H1 (cell line): ENCODE results near the gene DOK3. TPM values are rescaled to one million over a fixed set of nuclear protein-coding genes. Genes with fewer than 3 reads are reported as not detected.
A peak's percentile ranks its signal among the peaks of the same experiment; 100 is the strongest.

Source experiments
- CTCF ChIA-PET: fragments of 300-600 bp; sonication (Branson Sonifier 250); formaldehyde crosslinking; loops from one replicate; lab custom pipeline; 2021; ENCODE audit not compliant: partially characterized antibody; lab: Charles Lee
- POLR2A ChIA-PET: fragments of 300-600 bp; sonication (Branson Sonifier 250); formaldehyde crosslinking; loops from one replicate; lab custom pipeline; 2021; ENCODE audit warnings: inconsistent platforms; ENCODE audit not compliant: partially characterized antibody; lab: Charles Lee
- DNase-seq, 2 experiments: peaks; one replicate each; pipeline versions ENCODE4 v3.0.0 to v3.0.0-alpha.2; 2010 to 2022; ENCODE audit warnings: low spot score in 2 of 2, low read depth in 1 of 2, mixed read lengths in 1 of 2
- FAIRE-seq: peaks from 2 replicates; lab custom pipeline; 2011; peaks lifted over from hg19 to GRCh38; lab: Jason Lieb, UNC
- H2AFZ ChIP-seq: 2 replicates; pipeline ENCODE4 v1.8.1; 2012; ENCODE audit warnings: low read length, inconsistent platforms
- H2AK5ac ChIP-seq: 2 replicates; pipeline ENCODE4 v1.6.1; 2013; ENCODE audit warnings: low read depth, low read length
- H2BK120ac ChIP-seq: replicated peaks from 2 replicates; pipeline ENCODE3; 2013; ENCODE audit warnings: low read depth, low read length, inconsistent platforms
- H2BK12ac ChIP-seq: 2 replicates; pipeline ENCODE4 v1.6.1; 2013; ENCODE audit warnings: low read depth, low read length
- H2BK15ac ChIP-seq: 2 replicates; pipeline ENCODE4 v1.6.1; 2013; ENCODE audit warnings: low read length
- H2BK20ac ChIP-seq: 2 replicates; pipeline ENCODE4 v1.6.1; 2013; ENCODE audit warnings: low read length
- H2BK5ac ChIP-seq: 2 replicates; pipeline ENCODE4 v1.6.1; 2013; ENCODE audit warnings: low read depth, low read length
- H3K14ac ChIP-seq: 2 replicates; pipeline ENCODE4 v1.6.1; 2013; ENCODE audit warnings: inconsistent platforms; ENCODE audit not compliant: insufficient read length
- H3K18ac ChIP-seq: 2 replicates; pipeline ENCODE4 v1.6.1; 2013; ENCODE audit warnings: low read length; ENCODE audit errors: extremely low read depth
- H3K23ac ChIP-seq: 2 replicates; pipeline ENCODE4 v1.6.1; 2013; ENCODE audit warnings: inconsistent platforms; ENCODE audit not compliant: insufficient read length
- H3K23me2 ChIP-seq: 2 replicates; pipeline ENCODE4 v1.6.1; 2013; ENCODE audit warnings: low read depth, low read length
- H3K27ac ChIP-seq: 2 replicates; pipeline ENCODE4 v1.6.1; 2011; ENCODE audit warnings: low read depth, low read length, inconsistent platforms
- H3K27me3 ChIP-seq, 4 experiments: replicated peaks in 1 of 4; 1 replicate in 1 of 4; 2 replicates in 3 of 4; pipeline versions ENCODE4 v1.6.1 to v1.8.1; 2011 to 2013; ENCODE audit warnings: low read length in 3 of 4, mild to moderate bottlenecking in 3 of 4, inconsistent platforms in 2 of 4, mixed read lengths in 2 of 4, moderate library complexity in 1 of 4; ENCODE audit not compliant: control insufficient read depth in 3 of 4, insufficient read depth in 3 of 4; ENCODE audit errors: extremely low read depth in 1 of 4
- H3K36me3 ChIP-seq, 4 experiments: 2 replicates each; pipeline versions ENCODE4 v1.6.1 to v1.8.1; 2011 to 2013; ENCODE audit warnings: mild to moderate bottlenecking in 4 of 4, low read length in 3 of 4, moderate library complexity in 2 of 4, control low read depth in 1 of 4, inconsistent platforms in 1 of 4; ENCODE audit not compliant: insufficient read depth in 4 of 4, control insufficient read depth in 2 of 4
- H3K4ac ChIP-seq: replicated peaks from 2 replicates; pipeline ENCODE3; 2013; ENCODE audit warnings: low read length, low read depth, mixed read lengths, inconsistent platforms; ENCODE audit not compliant: insufficient read length
- H3K4me1 ChIP-seq, 4 experiments: replicated peaks in 1 of 4; 1 replicate in 1 of 4; 2 replicates in 3 of 4; pipeline versions ENCODE4 v1.6.1 to v1.8.1; 2011 to 2013; ENCODE audit warnings: low read length in 3 of 4, inconsistent platforms in 2 of 4, mixed read lengths in 1 of 4; ENCODE audit not compliant: insufficient read depth in 4 of 4, control insufficient read depth in 3 of 4
- H3K4me2 ChIP-seq, 2 experiments: 2 replicates each; pipeline versions ENCODE4 v1.6.1 to v1.8.1; 2011 to 2013; ENCODE audit warnings: low read depth in 2 of 2, low read length in 2 of 2, control low read depth in 1 of 2, inconsistent platforms in 1 of 2, mild to moderate bottlenecking in 1 of 2; ENCODE audit not compliant: insufficient read depth in 1 of 2
- H3K4me3 ChIP-seq, 4 experiments: fragments of 200-600, 300-600 bp in 1 of 4; sonication (generic), shearing (Covaris generic), sonication (Bioruptor Twin) in 1 of 4; 2 replicates each; pipeline versions ENCODE4 v1.5.1 to v1.8.1; 2011 to 2016; ENCODE audit warnings: low read length in 4 of 4, low read depth in 3 of 4, control low read depth in 2 of 4, inconsistent platforms in 2 of 4, mild to moderate bottlenecking in 2 of 4, mixed read lengths in 1 of 4, moderate library complexity in 1 of 4; ENCODE audit not compliant: insufficient read depth in 2 of 4; ENCODE audit errors: extremely low read depth in 1 of 4
- H3K56ac ChIP-seq: replicated peaks from 2 replicates; pipeline ENCODE3; 2013; ENCODE audit warnings: low read depth, mild to moderate bottlenecking, mixed read lengths, low read length, inconsistent platforms; ENCODE audit not compliant: insufficient read length
- H3K79me1 ChIP-seq: 2 replicates; pipeline ENCODE4 v1.6.1; 2013; ENCODE audit warnings: low read depth, low read length, control low read depth
- H3K79me2 ChIP-seq, 2 experiments: 2 replicates each; pipeline versions ENCODE4 v1.6.1 to v1.8.1; 2012 to 2013; ENCODE audit warnings: low read length in 2 of 2, mild to moderate bottlenecking in 2 of 2, inconsistent platforms in 1 of 2; ENCODE audit not compliant: insufficient read depth in 2 of 2, control insufficient read depth in 1 of 2
- H3K9ac ChIP-seq, 4 experiments: replicated peaks in 1 of 4; 1 replicate in 1 of 4; 2 replicates in 3 of 4; pipeline versions ENCODE4 v1.6.1 to v1.8.1; 2011 to 2013; ENCODE audit warnings: low read depth in 3 of 4, low read length in 3 of 4, control low read depth in 2 of 4, mild to moderate bottlenecking in 2 of 4, moderate library complexity in 2 of 4, inconsistent platforms in 1 of 4; ENCODE audit errors: extremely low read depth in 1 of 4
- H3K9me3 ChIP-seq, 2 experiments: 2 replicates each; pipeline versions ENCODE4 v1.6.1 to v1.8.1; 2012 to 2013; ENCODE audit warnings: mild to moderate bottlenecking in 2 of 2, moderate library complexity in 2 of 2, control low read depth in 1 of 2, inconsistent platforms in 1 of 2, low read depth in 1 of 2, low read length in 1 of 2, mixed read lengths in 1 of 2; ENCODE audit not compliant: insufficient read depth in 2 of 2
- H4K20me1 ChIP-seq, 2 experiments: replicated peaks in 1 of 2; 2 replicates each; pipeline versions ENCODE3 to v1.8.1; 2011 to 2013; ENCODE audit warnings: inconsistent platforms in 2 of 2, low read length in 2 of 2, mild to moderate bottlenecking in 1 of 2; ENCODE audit not compliant: insufficient read depth in 2 of 2, control insufficient read depth in 1 of 2
- H4K5ac ChIP-seq: 2 replicates; pipeline ENCODE4 v1.6.1; 2013; ENCODE audit warnings: low read length, low read depth, mixed read lengths, inconsistent platforms; ENCODE audit not compliant: insufficient read length
- H4K8ac ChIP-seq: 2 replicates; pipeline ENCODE4 v1.8.0; 2013; ENCODE audit warnings: mild to moderate bottlenecking, moderate library complexity, low read length, inconsistent platforms; ENCODE audit not compliant: insufficient read depth; ENCODE audit errors: extremely low read depth
- H4K91ac ChIP-seq: replicated peaks from 2 replicates; pipeline ENCODE3; 2013; ENCODE audit warnings: low read length, mixed read lengths, inconsistent platforms; ENCODE audit not compliant: insufficient read length
- JUND ChIP-seq: IDR thresholded peaks from 2 replicates; pipeline ENCODE4 v1.6.1; 2011; ENCODE audit warnings: mild to moderate bottlenecking, improper control_type of control experiment, low read length
- MAFK ChIP-seq: IDR thresholded peaks from 2 replicates; pipeline ENCODE4 v1.6.1; 2012; ENCODE audit warnings: low read depth, mild to moderate bottlenecking, improper control_type of control experiment, low read length
- SUZ12 ChIP-seq: fragments of 200-600 bp; sonication (generic); IDR thresholded peaks from 2 replicates; pipeline ENCODE4 v1.6.1; 2012; ENCODE audit warnings: mild to moderate bottlenecking, inconsistent platforms, low read length, moderate library complexity, mixed read lengths
- TAF7 ChIP-seq: optimal IDR thresholded peaks from 2 replicates; pipeline ENCODE3; 2011; ENCODE audit warnings: low read depth, mild to moderate bottlenecking, inconsistent platforms, low read length, moderate library complexity, borderline replicate concordance
- TEAD4 ChIP-seq: IDR thresholded peaks from 2 replicates; pipeline ENCODE4 v1.6.1; 2012; ENCODE audit warnings: low read depth, low read length, inconsistent platforms, mixed read lengths
- WGBS, 2 experiments: shearing (Covaris generic) in 1 of 2; methylation state at CpG; one replicate each; pipeline versions ENCODE4 v1.1.6 to v1.1.7; 2013 to 2015; ENCODE audit warnings: low lambda C conversion rate in 2 of 2, mixed read lengths in 2 of 2, inconsistent platforms in 1 of 2, low coverage in 1 of 2, missing lambda C conversion rate in 1 of 2; ENCODE audit not compliant: insufficient replicate concordance in 2 of 2, insufficient coverage in 1 of 2, insufficient read length in 1 of 2; ENCODE audit errors: extremely low coverage in 1 of 2, missing lambda C conversion rate in 1 of 2; 5-methylcytosine and 5-hydroxymethylcytosine counted together
- long read RNA-seq, 2 experiments: library from RNA in 1 of 2; library from capped mRNA in 1 of 2; stranded (forward); transcript quantifications; one replicate each; pipeline ENCODE4 v2.0.0, GENCODE V29; 2021; ENCODE audit warnings: inconsistent platforms in 1 of 2
- polyA minus RNA-seq, 3 experiments: library from RNA; depleted of rRNA, polyadenylated mRNA; stranded (reverse); fragments of >200 nt; gene quantifications; 1 replicate in 2 of 3; 2 replicates in 1 of 3; pipeline ENCODE4 v1.2.3, GENCODE V29; 2011
- polyA plus RNA-seq, 7 experiments: library from polyadenylated mRNA; depleted of rRNA in 3 of 7; stranded (reverse) in 5 of 7; unstranded in 2 of 7; fragments of >200 nt in 5 of 7; fragments of 200-250 nt in 2 of 7; gene quantifications; 1 replicate in 5 of 7; 2 replicates in 1 of 7; 4 replicates in 1 of 7; pipeline versions ENCODE4 v1.2.1 to v1.2.3, GENCODE V29; 2011 to 2013; ENCODE audit warnings: missing spikeins in 2 of 7, mixed read lengths in 2 of 7
- total RNA-seq: library from RNA; stranded (reverse); fragmentation: NEBNext Ultra II Directional; extraction: Animal tissue kit (Norgen Biotek cat#: 25700); gene quantifications from 2 replicates; pipeline ENCODE4 v1.2.1, GENCODE V29; 2021

DOK3 gene, protein sequence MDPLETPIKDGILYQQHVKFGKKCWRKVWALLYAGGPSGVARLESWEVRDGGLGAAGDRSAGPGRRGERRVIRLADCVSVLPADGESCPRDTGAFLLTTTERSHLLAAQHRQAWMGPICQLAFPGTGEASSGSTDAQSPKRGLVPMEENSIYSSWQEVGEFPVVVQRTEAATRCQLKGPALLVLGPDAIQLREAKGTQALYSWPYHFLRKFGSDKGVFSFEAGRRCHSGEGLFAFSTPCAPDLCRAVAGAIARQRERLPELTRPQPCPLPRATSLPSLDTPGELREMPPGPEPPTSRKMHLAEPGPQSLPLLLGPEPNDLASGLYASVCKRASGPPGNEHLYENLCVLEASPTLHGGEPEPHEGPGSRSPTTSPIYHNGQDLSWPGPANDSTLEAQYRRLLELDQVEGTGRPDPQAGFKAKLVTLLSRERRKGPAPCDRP
- total RNA-seq (6.4 and 8.6 TPM in 2 replicates), polyA plus RNA-seq (2011; rRNA removed) (4.2 and 6.3 TPM in 2 replicates), polyA minus RNA-seq (2011; rRNA and poly(A)+ RNA removed) (1.3 and 3.3 TPM in 2 replicates)
- polyA plus RNA-seq (2011; cell fraction: cytosol; rRNA removed): 4.7 TPM
- polyA plus RNA-seq (2011; cell fraction: nucleus; rRNA removed): 28.3 TPM
- 5.7 to 10.5 TPM (median 6.6 TPM) in 4 replicates for polyA plus RNA-seq (2012, experiment 1 of 2)
- polyA plus RNA-seq (2012, experiment 2 of 2): 3.0 TPM
- 5.7 TPM for polyA plus RNA-seq (2013, experiment 1 of 2)
- 5.5 TPM for polyA plus RNA-seq (2013, experiment 2 of 2)
- 0.73 TPM for polyA minus RNA-seq (2011; cell fraction: cytosol; rRNA and poly(A)+ RNA removed)
- 7.3 TPM for polyA minus RNA-seq (2011; cell fraction: nucleus; rRNA and poly(A)+ RNA removed)
- long read RNA-seq, experiment 1, partial matches to known transcripts: 0 of 1 reads
- long read RNA-seq, experiment 1, other reads (novel, unspliced or antisense): 1 of 1 reads
- long read RNA-seq, experiment 2: 0 reads

DNA sequence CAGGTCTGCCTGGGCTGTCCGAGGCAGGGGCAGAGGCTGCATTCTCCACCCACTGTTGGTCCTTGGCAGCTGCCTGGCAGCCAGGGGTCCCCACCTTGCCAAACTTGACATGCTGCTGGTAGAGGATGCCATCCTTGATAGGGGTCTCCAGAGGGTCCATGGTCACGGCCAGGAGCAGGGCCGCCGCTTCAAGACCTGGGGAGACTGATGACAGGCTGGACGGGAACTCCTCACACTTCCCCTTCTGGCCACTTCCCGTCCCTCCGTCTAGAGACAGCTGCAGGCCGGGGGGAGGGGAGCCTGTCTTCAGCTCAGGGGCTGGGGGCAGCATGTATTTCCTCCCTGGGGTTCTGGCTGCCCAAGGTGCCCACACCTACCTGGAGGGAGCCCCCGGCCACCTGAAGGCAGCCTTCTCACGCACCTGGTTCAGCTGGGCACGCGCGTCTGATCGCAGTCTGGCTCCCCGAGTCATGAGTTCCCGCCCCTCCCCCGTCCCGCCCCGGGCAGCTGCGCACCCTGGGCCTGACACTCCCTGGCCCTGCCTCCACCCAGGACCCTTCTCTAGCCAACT, at the start of gene DOK3:
TSS of gene DOK3 (minus strand) at position 446 of the 571 bp plus-strand sequence. CDS start at position 160, 286 bp downstream.
- Histone ChIP-seq H2BK12ac (no peak within 1 kb of the TSS; the same call in 1 of the 2 replicates), H3K79me1 (no peaks in the 10 kb centered on the region), H3K23me2 (no peaks in the 10 kb centered on the region), H4K91ac (no peak within 1 kb of the TSS), H4K8ac (peak within 1 kb of the TSS; percentile 89; the same call in 1 of the 2 replicates), H2BK15ac (0 out of 2 replicates have a peak within 1 kb of the TSS, but pooled peaks have one; percentile 29), H3K4me1 (peaks cover 0 to 12% (median 9%) of the 10 kb centered on the region in 4 experiments; a peak in 5 of 7 replicates), H2AK5ac (0 out of 2 replicates have a peak within 1 kb of the TSS, but pooled peaks have one; percentile 75), H3K4me3 (no peak within 1 kb of the TSS), H3K23ac (no peak within 1 kb of the TSS), H3K9ac (no peak within 1 kb of the TSS), H3K9me3 (no peaks in the 10 kb centered on the region), H2AFZ (no peak within 1 kb of the TSS), H3K36me3 (peaks cover 19 to 39% (median 36%) of the 10 kb centered on the region in 4 experiments), H2BK120ac (no peak within 1 kb of the TSS), H4K20me1 (peaks cover 0 to 17% of the 10 kb centered on the region in 2 experiments), H3K27ac (no peak within 1 kb of the TSS), H4K5ac (no peak within 1 kb of the TSS), H3K79me2 (no peaks in the 10 kb centered on the region), H2BK20ac (no peak within 1 kb of the TSS), H3K27me3 (no peaks in the 10 kb centered on the region), H3K4me2 (no peak within 1 kb of the TSS), H3K56ac (no peak within 1 kb of the TSS)
- no peak for FAIRE-seq
- CTCF ChIA-PET: interaction anchor here (0.6 to 20.8 kb wide), 7 partner anchors 9 to 743 kb away, joined by 3 to 306 read pairs (median 3); partner anchors contain the start of gene PDLIM7
- WGBS, 2 experiments: 85% methylated on average over 13 of the region's 20 CpGs; no CpG with 5 or more reads in 1 of the 2 experiments
- DNase-seq: no peak
- no peak for TF ChIP-seq TEAD4
- no peak for TF ChIP-seq JUND
- no peak for TF ChIP-seq TAF7
- peak; percentile 6; the same call in 1 of the 2 replicates for TF ChIP-seq MAFK
- TF ChIP-seq SUZ12: no peak
- TF ChIP-seq, all 59 proteins: peak for 1
- no peak within 1 kb of the TSS for H3K14ac ChIP-seq
- H3K18ac ChIP-seq: no peak within 1 kb of the TSS
- H3K4ac ChIP-seq: no peak within 1 kb of the TSS
- H2BK5ac ChIP-seq: peak within 1 kb of the TSS; percentile 71
- POLR2A ChIA-PET: interaction anchor here (1.5 to 65.5 kb wide), 4 partner anchors 10 to 44 kb away, joined by 3 to 3349 read pairs (median 7); partner anchors contain the start of genes DBN1, FAM193B, PDLIM7 and PRR7
